ENCODE results near the gene CELF6. TPM values are rescaled to one million over a fixed set of nuclear protein-coding genes. Genes with fewer than 3 reads are reported as not detected.
"Not testable (repeated sequence)": the region's sequence is repeated elsewhere in the genome, so short reads cannot be mapped to it uniquely, and the experiment has no call there.

CELF6 gene
- total RNA-seq, 4 donors from 2014 or later: 0.31 to 0.82 (median 0.76) TPM; not detected in 1

GRCh38 chr15:72276326-72276700, 43.6 kb downstream of the CELF6 start:
- Histone ChIP-seq H3K9me3 (no peaks in the 10 kb centered on the region), H3K36me3 (no peaks in the 10 kb centered on the region), H3K27ac (no peak overlapping the region), H3K4me1 (peaks cover 0 to 16% (median 10%) of the 10 kb centered on the region in 3 donors), H3K27me3 (no peaks in the 10 kb centered on the region), H3K4me3 (no peak overlapping the region)
- no peak for DNase-seq
- no peak for TF ChIP-seq CTCF (IDR thresholded peaks at IDR 0.05)
- no peak for TF ChIP-seq POLR2A (IDR thresholded peaks at IDR 0.05)
- intact Hi-C loops (cut with DNase I): no loop called here

- DNase-seq; intact Hi-C loops (cut with DNase I); H3K4me3 ChIP-seq; H3K27me3 ChIP-seq; H3K27ac ChIP-seq; H3K9me3 ChIP-seq; H3K36me3 ChIP-seq: not testable (repeated sequence)
- H3K4me1 ChIP-seq: peaks cover 0 to 22% (median 15%) of the 10 kb centered on the region in 3 donors
Measured at GRCh38 chr15:72275635-72276325, 44.2 kb downstream of the CELF6 start.

GRCh38 chr15:72272997-72273352, 47.0 kb downstream of the CELF6 start:
- Histone ChIP-seq H3K36me3 (peaks cover 0 to 20% (median 3%) of the 10 kb centered on the region in 3 donors), H3K27me3 (no peaks in the 10 kb centered on the region), H3K4me3 (peak overlapping the region; percentile 66 to 92 (median 88)), H3K9me3 (no peaks in the 10 kb centered on the region), H3K27ac (peak overlapping the region; percentile 74 to 94 (median 92)), H3K4me1 (peaks cover 0 to 27% (median 17%) of the 10 kb centered on the region in 3 donors)
- no peak for DNase-seq
- 42 to 66% methylated on average over 4 to 7 of the region's 10 CpGs for WGBS, 2 donors
- intact Hi-C loops (cut with DNase I): loop anchor here (5.0 kb wide), 1 partner anchor 76 kb away; the partner anchor contains the start of gene GRAMD2A
- no peak for TF ChIP-seq CTCF (IDR thresholded peaks at IDR 0.05)
- no peak for TF ChIP-seq POLR2A (IDR thresholded peaks at IDR 0.05)

GRCh38 chr15:72272213-72272996, 47.6 kb downstream of the CELF6 start, which contains the start of gene PARP6:
TSS of gene PARP6 (minus strand) at chr15:72272554. CDS start at chr15:72267477, 5,077 bp downstream.
- Histone ChIP-seq H3K27me3 (no peaks in the 10 kb centered on the region), H3K4me3 (peak within 1 kb of the TSS; percentile 66 to 92 (median 88)), H3K4me1 (peaks cover 0 to 27% (median 17%) of the 10 kb centered on the region in 3 donors), H3K27ac (peak within 1 kb of the TSS; percentile 91 to 96 (median 94)), H3K9me3 (no peaks in the 10 kb centered on the region), H3K36me3 (peaks cover 0 to 26% (median 9%) of the 10 kb centered on the region in 3 donors)
- 0% methylated on average over 6 to 8 of the region's 82 CpGs for WGBS, 2 donors
- DNase-seq: peak; percentile 91
- intact Hi-C loops (cut with DNase I): loop anchor here (5.0 kb wide), 1 partner anchor 75 kb away; the partner anchor contains the start of gene GRAMD2A
- TF ChIP-seq POLR2A (IDR thresholded peaks at IDR 0.05): peak in 3 of 4 donors; percentile 57 to 77 (median 60)
- TF ChIP-seq CTCF (IDR thresholded peaks at IDR 0.05): peak; percentile 51 to 82 (median 66)

GRCh38 chr15:72271895-72272212, 48.1 kb downstream of the CELF6 start:
- peak overlapping the region; percentile 91 to 96 (median 94) for H3K27ac ChIP-seq
- H3K4me1 ChIP-seq: peaks cover 0 to 27% (median 17%) of the 10 kb centered on the region in 3 donors
- no peaks in the 10 kb centered on the region for H3K9me3 ChIP-seq
- WGBS, 2 donors: 3 to 11% methylated on average over 4 to 11 of the region's 13 CpGs
- peak overlapping the region; percentile 66 to 92 (median 88) for H3K4me3 ChIP-seq
- H3K36me3 ChIP-seq: peaks cover 0 to 32% (median 14%) of the 10 kb centered on the region in 3 donors
- intact Hi-C loops (cut with DNase I): loop anchor here (5.0 kb wide), 1 partner anchor 75 kb away; the partner anchor contains the start of gene GRAMD2A
- no peaks in the 10 kb centered on the region for H3K27me3 ChIP-seq
- DNase-seq: no peak
- no peak for TF ChIP-seq CTCF (IDR thresholded peaks at IDR 0.05)
- TF ChIP-seq POLR2A (IDR thresholded peaks at IDR 0.05): no peak

Measured in esophagus squamous epithelium (tissue), 5 donors.